ENCODE data around the gene ABCA4.
A peak's percentile ranks its signal among the peaks of the same experiment; 100 is the strongest.

The ABCA4 gene

DNA sequence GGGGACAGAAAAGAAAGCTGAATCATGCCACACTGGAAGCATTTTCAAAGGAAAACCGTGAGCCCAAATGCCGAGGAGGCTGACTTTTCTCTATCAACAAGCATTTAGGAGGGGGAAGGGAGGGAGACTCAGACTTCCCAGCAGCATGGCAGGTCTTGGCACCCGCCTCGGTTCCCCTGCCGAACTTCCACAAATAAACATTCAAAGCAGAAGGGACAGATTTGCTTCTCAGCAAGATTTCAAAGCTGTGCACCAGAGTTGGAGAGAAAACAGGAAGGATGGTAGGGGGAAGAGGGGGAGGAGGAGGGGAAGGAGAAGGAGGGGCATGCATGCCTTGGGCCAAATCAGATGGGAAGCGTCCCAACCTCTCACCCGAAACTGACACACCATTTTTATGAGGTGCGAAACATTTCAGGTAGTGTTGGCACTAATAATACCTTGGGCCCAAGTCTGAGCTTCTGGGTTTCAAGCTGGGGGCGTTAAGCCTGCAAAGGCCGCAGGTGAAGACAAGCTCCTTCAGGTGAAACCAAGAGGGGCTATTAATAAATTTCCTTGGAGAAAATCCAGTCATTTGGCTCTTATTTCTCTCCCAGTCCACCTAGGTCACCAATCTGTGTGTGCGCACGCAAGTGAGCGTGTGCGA is 26.4 kb downstream of the ABCA4 start:
- TF ChIP-seq GATA1 (IDR thresholded peaks at IDR 0.05; ENCODE audit: low read depth, low read length) = no peak
- TF ChIP-seq POLR2A (IDR thresholded peaks at IDR 0.05; ENCODE audit: low read length) = no peak
- DNase-seq = no peak

DNA sequence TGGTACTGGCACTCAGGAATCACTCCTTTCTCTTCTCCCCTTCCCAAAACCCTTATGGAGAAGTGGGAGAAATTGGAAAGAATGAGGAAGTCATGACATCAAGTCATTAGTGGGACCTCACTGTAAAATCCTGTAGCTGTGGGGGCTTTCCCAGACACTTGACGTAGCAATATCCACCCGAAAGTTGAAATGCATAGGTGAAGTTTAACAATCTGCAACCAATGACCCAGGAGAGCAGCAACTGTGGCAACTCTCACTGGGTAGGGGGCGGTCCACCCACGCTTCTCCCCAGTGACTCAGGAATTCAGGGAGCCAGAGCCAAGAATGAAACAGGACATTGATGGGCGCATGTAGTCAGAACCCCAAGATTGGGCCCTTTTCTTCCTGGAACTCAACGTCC is 27.0 kb downstream of the ABCA4 start:
- TF ChIP-seq POLR2A (IDR thresholded peaks at IDR 0.05; ENCODE audit: low read length) = no peak
- TF ChIP-seq GATA1 (IDR thresholded peaks at IDR 0.05; ENCODE audit: low read depth, low read length) = no peak
- DNase-seq = no peak

DNA sequence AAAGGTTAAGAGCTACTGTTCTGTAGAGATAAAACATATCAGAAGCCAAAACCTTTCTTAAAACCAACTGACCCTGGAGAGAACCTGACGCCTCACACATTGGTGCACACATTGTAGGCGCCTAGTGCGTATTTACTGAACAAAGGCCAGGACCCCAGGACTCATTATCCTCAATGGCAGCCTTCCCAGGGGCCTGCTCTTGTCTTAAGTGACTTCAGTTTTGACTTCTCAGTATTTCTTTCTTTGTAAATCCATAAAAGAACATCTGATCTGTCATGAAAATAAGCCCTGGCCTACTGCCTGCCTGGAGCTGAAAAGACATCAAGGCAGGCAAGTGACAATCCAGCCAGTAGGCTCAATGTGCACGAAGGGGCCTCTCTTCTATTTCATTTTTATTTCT is 27.6 kb downstream of the ABCA4 start:
- no peak for DNase-seq
- TF ChIP-seq POLR2A (IDR thresholded peaks at IDR 0.05; ENCODE audit: low read length) = no peak
- no peak for TF ChIP-seq GATA1 (IDR thresholded peaks at IDR 0.05; ENCODE audit: low read depth, low read length)

DNA sequence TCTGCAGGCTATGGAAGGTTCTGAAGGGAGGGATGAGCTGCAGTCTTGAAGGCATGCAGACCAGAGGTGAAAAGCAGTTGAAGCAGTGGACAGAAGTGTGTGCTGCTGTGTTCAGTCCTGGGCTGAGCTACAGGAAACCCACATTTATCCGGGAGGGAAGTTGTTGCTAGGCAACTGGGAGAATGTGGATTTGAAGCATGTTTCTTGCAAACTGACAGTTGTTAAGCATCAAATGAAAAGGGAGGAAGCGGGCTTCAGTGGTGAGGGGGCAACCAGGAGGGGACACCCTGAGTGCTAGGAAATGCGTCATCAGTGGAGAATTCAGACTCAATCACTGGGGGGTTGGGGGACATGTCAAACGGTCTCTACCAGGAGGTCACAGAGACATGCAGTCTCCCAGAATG is 28.7 kb downstream of the ABCA4 start:
- TF ChIP-seq GATA1 (IDR thresholded peaks at IDR 0.05; ENCODE audit: low read depth, low read length) (no peak), POLR2A (IDR thresholded peaks at IDR 0.05; ENCODE audit: low read length) (no peak)
- no peak for DNase-seq

DNA sequence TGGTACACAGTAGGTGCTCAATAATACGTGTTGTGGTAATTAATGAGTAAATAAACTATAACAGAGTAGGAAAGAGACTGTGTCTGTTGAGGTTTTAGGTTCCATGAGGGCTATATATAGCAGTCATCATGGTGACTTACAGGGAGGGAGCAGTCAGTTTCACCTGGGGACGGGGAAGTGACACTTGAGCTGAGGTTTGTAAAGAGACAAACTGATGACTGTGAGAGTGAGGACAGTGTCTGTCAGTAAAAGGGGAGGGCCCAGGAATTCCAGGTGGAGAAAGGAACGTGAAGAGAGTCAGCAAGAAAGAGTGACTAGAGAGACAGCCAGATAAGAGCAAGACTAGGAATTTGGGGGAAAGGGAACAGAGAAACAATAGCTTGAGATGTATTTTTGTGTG is 30.2 kb downstream of the ABCA4 start:
- TF ChIP-seq POLR2A (IDR thresholded peaks at IDR 0.05; ENCODE audit: low read length) = no peak
- no peak for TF ChIP-seq GATA1 (IDR thresholded peaks at IDR 0.05; ENCODE audit: low read depth, low read length)
- DNase-seq = no peak

DNA sequence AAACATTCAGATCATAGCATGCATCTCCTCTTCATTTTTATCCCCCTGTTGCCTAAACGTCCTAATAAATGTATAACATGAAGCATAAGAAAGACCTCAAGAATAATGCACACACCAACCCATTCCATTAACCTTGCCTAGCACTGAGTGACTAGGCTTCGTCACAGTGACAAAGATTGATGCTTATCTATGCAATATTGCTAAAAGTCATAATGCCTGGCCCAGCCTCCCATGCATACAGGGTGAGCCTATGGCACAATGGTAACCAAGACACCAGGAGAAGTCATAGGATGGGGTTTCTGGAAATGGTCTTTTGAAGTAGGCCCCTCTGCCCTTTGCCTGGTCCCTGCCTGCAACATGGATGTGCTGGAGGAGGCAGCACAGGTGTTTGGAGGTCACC is 33.8 kb downstream of the ABCA4 start:
- peak in 1 of 2 experiments; percentile 44 for DNase-seq
- no peak for TF ChIP-seq GATA1 (IDR thresholded peaks at IDR 0.05; ENCODE audit: low read depth, low read length)
- TF ChIP-seq POLR2A (IDR thresholded peaks at IDR 0.05; ENCODE audit: low read length) = no peak

DNA sequence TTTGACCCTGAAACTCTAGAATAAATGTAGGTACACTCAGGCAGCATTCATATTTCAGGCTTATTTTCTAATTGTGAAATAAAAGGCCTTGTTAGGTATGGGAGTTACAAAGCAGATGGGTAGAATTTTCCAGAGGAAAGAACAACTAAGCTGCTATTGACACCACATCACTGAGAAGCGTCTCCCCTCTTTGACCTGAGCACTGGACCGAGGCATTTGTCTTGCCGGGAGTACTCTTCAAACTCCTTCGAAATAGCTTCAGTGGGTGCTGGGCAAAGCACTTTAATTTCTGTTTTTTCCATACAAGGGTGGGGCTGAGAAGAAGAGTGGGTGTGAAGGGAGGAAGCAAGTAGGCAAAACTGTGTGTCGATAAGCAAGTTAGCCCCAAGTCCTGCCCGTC is 36.4 kb downstream of the ABCA4 start:
- DNase-seq = no peak
- TF ChIP-seq POLR2A (IDR thresholded peaks at IDR 0.05; ENCODE audit: low read length) (no peak), GATA1 (IDR thresholded peaks at IDR 0.05; ENCODE audit: low read depth, low read length) (no peak)

DNA sequence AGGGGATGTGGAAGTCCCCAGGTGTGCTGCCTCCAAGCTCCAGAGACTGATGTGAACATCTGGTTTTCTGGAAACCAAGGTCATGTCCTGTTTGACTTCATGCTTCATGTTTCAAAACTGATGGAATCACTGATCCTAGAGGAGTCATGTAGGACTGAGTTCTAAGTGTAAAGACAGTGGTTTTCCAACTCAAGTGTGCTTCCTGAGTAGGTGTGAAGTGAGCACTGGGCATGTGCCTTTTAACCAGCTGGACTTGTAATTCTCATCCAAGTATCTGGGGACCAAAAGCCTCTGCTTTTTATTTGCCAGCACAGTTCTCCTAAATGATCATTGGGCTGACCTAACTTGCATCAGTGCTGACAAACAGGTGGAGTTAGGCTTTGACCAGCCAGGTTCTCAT is 36.9 kb downstream of the ABCA4 start:
- no peak for TF ChIP-seq POLR2A (IDR thresholded peaks at IDR 0.05; ENCODE audit: low read length)
- no peak for TF ChIP-seq GATA1 (IDR thresholded peaks at IDR 0.05; ENCODE audit: low read depth, low read length)
- DNase-seq = no peak

DNA sequence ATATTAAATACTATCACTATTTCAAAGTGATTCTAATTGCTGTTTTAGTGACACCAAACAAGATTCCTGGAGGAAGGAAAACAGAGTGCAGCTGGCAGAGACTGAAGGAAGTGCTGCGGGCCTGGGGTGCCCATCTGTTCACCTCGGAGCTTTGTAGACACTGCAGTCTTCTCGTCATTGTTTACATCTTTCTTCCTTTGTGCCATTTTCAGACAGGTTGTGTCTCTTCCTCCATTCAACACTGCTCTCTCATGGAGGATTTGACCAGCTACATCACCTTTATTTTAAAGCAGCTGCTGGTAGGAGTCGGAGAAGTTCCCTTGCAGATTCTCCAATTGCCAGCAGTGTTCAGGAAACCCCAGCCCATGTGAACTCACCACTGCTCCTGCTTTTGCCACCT is 37.3 kb downstream of the ABCA4 start:
- no peak for DNase-seq
- TF ChIP-seq GATA1 (IDR thresholded peaks at IDR 0.05; ENCODE audit: low read depth, low read length) (no peak), POLR2A (IDR thresholded peaks at IDR 0.05; ENCODE audit: low read length) (no peak)

DNA sequence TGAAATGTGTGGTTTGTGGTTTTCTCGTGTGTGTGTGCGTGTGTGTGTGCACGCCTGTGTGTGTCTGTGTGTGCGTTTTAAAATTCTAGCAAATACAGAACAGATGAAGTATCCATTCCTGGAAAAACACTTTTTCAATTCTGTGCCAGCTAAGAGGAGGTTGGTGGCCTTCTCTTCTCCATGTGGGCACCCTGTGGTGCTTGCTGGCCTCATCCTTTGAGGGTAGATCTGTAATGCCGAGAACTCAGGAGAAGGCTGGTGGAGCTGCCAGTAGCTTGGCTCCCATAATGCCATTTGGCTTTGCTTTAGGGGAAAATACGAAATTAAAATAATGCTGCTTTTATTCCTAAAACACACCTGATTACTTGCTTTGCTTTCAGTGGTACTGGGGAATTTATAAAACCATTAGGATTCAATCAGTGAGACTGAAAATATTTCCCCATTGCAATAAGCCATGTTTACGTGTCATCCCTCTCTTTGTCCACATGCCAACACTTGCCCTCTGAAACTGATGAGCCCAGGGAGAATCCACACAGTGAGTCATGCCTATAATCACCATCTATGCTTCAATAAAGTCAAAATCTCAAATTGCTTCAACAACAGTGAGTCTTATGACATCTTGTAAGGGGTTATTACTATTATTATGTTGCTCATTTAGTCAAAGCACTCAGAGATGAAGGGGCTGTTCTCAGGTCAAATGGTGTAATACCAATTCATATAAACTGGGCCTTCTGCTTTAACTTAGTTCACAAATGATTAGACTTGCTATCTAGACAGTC is 39.2 kb downstream of the ABCA4 start:
- TF ChIP-seq POLR2A (IDR thresholded peaks at IDR 0.05; ENCODE audit: low read length) (no peak), GATA1 (IDR thresholded peaks at IDR 0.05; ENCODE audit: low read depth, low read length) (no peak)

DNA sequence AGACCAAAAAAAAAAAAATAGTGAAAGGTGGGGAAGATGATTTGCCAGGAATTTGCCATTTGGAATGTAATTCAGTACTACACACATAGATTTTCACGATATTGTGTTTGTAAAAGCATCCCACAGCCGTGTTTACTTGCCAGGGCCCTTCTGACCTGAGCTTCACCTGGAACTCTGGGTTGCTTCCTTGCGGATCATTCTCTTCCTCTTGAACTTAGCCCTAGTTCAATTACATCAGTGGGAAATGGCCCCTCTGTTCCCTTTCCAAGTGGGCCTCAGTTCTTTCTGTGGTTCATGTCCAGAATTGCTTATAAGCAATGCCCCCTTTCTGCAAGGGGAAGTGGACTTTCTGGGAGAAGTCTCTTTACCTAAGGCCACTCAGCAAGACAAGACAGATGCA is 41.0 kb downstream of the ABCA4 start:
- TF ChIP-seq GATA1 (IDR thresholded peaks at IDR 0.05; ENCODE audit: low read depth, low read length) = no peak
- no peak for TF ChIP-seq POLR2A (IDR thresholded peaks at IDR 0.05; ENCODE audit: low read length)
- no peak for DNase-seq

More for the DNA sequence above, 39.2 kb downstream of the ABCA4 start:
- DNase-seq = no peak

DNA sequence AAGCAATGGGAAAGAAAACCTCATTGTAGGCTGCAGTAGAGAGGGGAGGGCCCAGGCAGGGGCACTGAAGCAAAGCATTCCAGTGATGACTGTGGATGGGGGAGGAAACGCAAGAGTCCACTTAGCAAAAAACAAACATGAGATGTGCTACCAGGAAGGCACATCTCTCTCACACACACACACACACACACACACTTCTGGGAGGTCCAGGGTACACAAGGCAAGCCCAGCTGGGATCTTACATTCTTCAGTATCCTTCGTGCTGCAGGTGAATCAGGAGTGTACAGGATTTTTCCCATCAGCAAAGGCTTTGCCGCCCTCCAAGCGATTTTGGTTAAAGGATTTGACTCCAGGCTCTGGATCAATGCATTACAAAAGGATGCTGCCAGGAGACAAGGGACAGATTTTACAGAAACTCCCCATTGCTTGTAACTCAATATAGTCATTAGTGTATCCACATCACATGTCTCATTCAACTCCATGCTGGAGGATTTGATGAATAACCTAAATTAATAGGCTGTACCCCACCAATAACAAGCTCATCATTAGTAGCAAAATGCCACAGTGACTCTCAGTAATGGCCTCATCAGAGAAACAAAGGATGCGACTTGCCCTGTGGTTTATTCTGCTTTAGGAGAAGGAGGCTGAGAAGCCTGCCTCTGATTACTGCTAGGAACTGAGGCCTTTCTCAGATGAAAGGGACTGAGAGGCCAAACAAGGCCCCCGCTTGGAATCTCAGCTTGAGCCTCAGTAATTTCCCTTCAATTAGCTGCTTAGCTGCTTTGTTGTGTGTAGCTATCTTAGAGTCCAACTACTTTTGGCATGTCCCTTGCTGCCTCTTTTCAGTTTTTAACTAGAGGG is 41.6 kb downstream of the ABCA4 start:
- DNase-seq = no peak
- TF ChIP-seq GATA1 (IDR thresholded peaks at IDR 0.05; ENCODE audit: low read depth, low read length) (no peak), POLR2A (IDR thresholded peaks at IDR 0.05; ENCODE audit: low read length) (no peak)

DNA sequence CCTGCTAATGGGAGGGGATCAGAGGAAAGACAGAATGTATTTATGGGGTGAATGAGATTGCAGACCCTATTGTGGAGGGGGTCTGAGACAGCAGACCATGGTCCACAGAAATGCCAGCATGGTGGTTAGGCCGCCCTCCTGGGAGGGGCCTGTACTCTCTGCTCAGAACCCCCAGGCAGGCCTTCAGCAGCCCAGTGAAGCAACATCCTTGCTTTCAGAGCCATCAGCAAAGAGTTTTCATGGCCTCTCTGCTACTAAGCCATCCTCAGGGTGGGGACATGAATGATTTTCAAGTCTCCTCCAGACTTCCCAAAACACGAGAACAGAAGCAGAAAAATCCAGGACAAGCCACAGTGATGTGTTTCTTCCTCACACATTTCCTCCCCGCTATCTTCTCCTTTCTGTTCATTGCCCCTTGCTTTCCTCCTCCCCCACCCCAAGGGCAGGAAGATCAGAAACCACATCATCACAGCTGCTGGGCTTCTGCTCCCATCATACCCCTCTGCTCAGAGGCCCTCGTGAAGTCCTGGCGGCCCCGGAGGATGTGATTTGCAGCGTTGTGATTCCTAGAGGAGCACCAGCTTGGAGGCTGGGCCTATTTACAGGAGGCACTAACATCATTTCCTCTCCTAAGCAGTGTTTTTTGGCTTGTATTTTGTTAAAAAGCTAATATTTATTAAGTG is 48.0 kb downstream of the ABCA4 start:
- no peak for DNase-seq
- TF ChIP-seq POLR2A (IDR thresholded peaks at IDR 0.05; ENCODE audit: low read length) (no peak), GATA1 (IDR thresholded peaks at IDR 0.05; ENCODE audit: low read depth, low read length) (no peak)

DNA sequence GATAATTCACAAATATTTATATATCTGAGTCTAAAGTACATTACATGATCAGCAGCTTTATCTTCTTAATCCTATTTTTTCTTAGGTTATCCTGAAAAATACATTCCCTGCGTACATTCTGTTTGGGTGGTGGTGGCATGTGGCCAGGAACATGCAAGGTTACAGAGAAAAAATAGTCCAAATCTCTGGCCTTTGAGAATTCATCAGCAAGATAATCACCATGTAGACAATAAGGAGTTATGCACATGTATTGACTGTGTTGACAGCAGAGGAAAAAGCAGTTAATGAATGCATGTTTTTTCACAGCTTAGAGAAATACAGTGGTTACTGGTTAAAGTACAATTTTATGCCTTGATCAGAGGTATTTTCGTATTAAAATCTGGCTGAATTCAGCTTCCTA is 49.0 kb downstream of the ABCA4 start:
- DNase-seq = no peak
- TF ChIP-seq POLR2A (IDR thresholded peaks at IDR 0.05; ENCODE audit: low read length) = no peak
